B cell (primary cell): ENCODE data around the gene SHROOM2.

ENCODE experiments used
- EZH2 ChIP-seq: IDR thresholded peaks from 2 replicates; pipeline ENCODE4 v1.6.1; 2012; ENCODE audit warnings: borderline replicate concordance, low read depth, mild to moderate bottlenecking, moderate library complexity, low read length; ENCODE audit not compliant: insufficient read depth, poor library complexity, severe bottlenecking
- TF ChIP-seq, protein P1 (sequence below): fragments of 200-600 bp; IDR thresholded peaks from one replicate; pipeline ENCODE4 v1.8.0; 2022; ENCODE audit warnings: antibody characterized with exemption, mild to moderate bottlenecking

DNA sequence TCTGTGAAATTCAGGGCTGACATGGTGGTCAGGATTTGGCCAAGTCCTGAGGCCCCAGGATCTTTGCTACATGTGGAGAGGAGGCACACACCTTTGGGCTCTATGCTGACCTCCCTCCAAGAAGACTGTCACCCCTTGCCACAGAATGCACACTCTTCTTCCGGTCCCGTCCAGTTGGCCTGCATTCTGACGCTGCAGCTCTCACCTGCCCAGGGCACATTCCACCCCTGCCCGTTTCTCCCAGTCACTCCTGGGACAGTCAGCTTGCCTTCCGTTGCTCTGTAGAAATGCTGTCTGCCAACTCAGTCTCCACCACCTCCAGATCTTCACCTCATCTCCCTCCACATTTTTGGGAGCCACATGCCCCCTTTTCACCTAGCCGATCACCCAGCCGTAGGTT lies 76.7 kb downstream of the SHROOM2 start:
- TF ChIP-seq, protein P1, sequence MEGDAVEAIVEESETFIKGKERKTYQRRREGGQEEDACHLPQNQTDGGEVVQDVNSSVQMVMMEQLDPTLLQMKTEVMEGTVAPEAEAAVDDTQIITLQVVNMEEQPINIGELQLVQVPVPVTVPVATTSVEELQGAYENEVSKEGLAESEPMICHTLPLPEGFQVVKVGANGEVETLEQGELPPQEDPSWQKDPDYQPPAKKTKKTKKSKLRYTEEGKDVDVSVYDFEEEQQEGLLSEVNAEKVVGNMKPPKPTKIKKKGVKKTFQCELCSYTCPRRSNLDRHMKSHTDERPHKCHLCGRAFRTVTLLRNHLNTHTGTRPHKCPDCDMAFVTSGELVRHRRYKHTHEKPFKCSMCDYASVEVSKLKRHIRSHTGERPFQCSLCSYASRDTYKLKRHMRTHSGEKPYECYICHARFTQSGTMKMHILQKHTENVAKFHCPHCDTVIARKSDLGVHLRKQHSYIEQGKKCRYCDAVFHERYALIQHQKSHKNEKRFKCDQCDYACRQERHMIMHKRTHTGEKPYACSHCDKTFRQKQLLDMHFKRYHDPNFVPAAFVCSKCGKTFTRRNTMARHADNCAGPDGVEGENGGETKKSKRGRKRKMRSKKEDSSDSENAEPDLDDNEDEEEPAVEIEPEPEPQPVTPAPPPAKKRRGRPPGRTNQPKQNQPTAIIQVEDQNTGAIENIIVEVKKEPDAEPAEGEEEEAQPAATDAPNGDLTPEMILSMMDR, result no peak
- no peak for TF ChIP-seq EZH2
